ENCODE results near the gene MEST.
A peak's percentile ranks its signal among the peaks of the same experiment; 100 is the strongest.

The MEST gene

GRCh38 chr7:130485734-130486113, 6.2 kb upstream of the MEST start:
- no peaks in the 10 kb centered on the region for H3K9me3 ChIP-seq (ENCODE audit: insufficient read depth, low read depth, low read length)
- peaks cover 18% of the 10 kb centered on the region for H3K4me1 ChIP-seq (ENCODE audit: insufficient read depth, low read length)
- H3K9ac ChIP-seq (ENCODE audit: low read depth, low read length) = no peak overlapping the region
- 0 out of 2 replicates have a peak, but pooled peaks cover 3% of the 10 kb centered on the region for H3K36me3 ChIP-seq (ENCODE audit: insufficient read depth, low read length)
- peaks cover 2% of the 10 kb centered on the region for H3K27me3 ChIP-seq (ENCODE audit: insufficient read depth, low read length)
- WGBS = 81% methylated on average over 11 of the region's 11 CpGs
- H3K27ac ChIP-seq (ENCODE audit: low read depth, low read length) = no peak overlapping the region
- H3K4me3 ChIP-seq (ENCODE audit: low read length) = peak overlapping the region; percentile 77

GRCh38 chr7:130486114-130486953, 5.6 kb upstream of the MEST start:
- H3K9ac ChIP-seq (ENCODE audit: low read depth, low read length) = peak overlapping the region; percentile 84
- 0 out of 2 replicates have a peak, but pooled peaks cover 3% of the 10 kb centered on the region for H3K36me3 ChIP-seq (ENCODE audit: insufficient read depth, low read length)
- peak overlapping the region; percentile 51; the same call in 1 of the 2 replicates for H3K27ac ChIP-seq (ENCODE audit: low read depth, low read length)
- peak overlapping the region; percentile 77 for H3K4me3 ChIP-seq (ENCODE audit: low read length)
- peaks cover 18% of the 10 kb centered on the region for H3K4me1 ChIP-seq (ENCODE audit: insufficient read depth, low read length)
- H3K27me3 ChIP-seq (ENCODE audit: insufficient read depth, low read length) = peaks cover 7% of the 10 kb centered on the region
- WGBS = 19% methylated on average over 67 of the region's 67 CpGs
- no peaks in the 10 kb centered on the region for H3K9me3 ChIP-seq (ENCODE audit: insufficient read depth, low read depth, low read length)

GRCh38 chr7:130486954-130487436, 4.9 kb upstream of the MEST start:
- H3K27ac ChIP-seq (ENCODE audit: low read depth, low read length) = no peak overlapping the region
- no peaks in the 10 kb centered on the region for H3K9me3 ChIP-seq (ENCODE audit: insufficient read depth, low read depth, low read length)
- WGBS = 25% methylated on average over 6 of the region's 6 CpGs
- H3K4me3 ChIP-seq (ENCODE audit: low read length) = peak overlapping the region; percentile 77
- H3K27me3 ChIP-seq (ENCODE audit: insufficient read depth, low read length) = peaks cover 8% of the 10 kb centered on the region
- H3K36me3 ChIP-seq (ENCODE audit: insufficient read depth, low read length) = 0 out of 2 replicates have a peak, but pooled peaks cover 3% of the 10 kb centered on the region
- peaks cover 18% of the 10 kb centered on the region for H3K4me1 ChIP-seq (ENCODE audit: insufficient read depth, low read length)
- peak overlapping the region; percentile 84 for H3K9ac ChIP-seq (ENCODE audit: low read depth, low read length)

GRCh38 chr7:130488392-130489139, 3.3 kb upstream of the MEST start:
- H3K27ac ChIP-seq (ENCODE audit: low read depth, low read length) = no peak overlapping the region

GRCh38 chr7:130489140-130489983, 2.5 kb upstream of the MEST start:
- H3K4me3 ChIP-seq (ENCODE audit: low read length) = peak overlapping the region; percentile 69
- peak overlapping the region; percentile 74; the same call in 1 of the 2 replicates for H3K9ac ChIP-seq (ENCODE audit: low read depth, low read length)
- WGBS = 74% methylated on average over 10 of the region's 10 CpGs
- H3K9me3 ChIP-seq (ENCODE audit: insufficient read depth, low read depth, low read length) = peaks cover 7% of the 10 kb centered on the region; the same call in 1 of the 2 replicates
- H3K36me3 ChIP-seq (ENCODE audit: insufficient read depth, low read length) = 0 out of 2 replicates have a peak, but pooled peaks cover 3% of the 10 kb centered on the region
- peaks cover 25% of the 10 kb centered on the region for H3K27me3 ChIP-seq (ENCODE audit: insufficient read depth, low read length)
- no peak overlapping the region; the same call in 1 of the 2 replicates for H3K27ac ChIP-seq (ENCODE audit: low read depth, low read length)
- peaks cover 21% of the 10 kb centered on the region for H3K4me1 ChIP-seq (ENCODE audit: insufficient read depth, low read length)

More at GRCh38 chr7:130488392-130489139, 3.3 kb upstream of the MEST start:
- peaks cover 23% of the 10 kb centered on the region for H3K27me3 ChIP-seq (ENCODE audit: insufficient read depth, low read length)
- no peak overlapping the region for H3K9ac ChIP-seq (ENCODE audit: low read depth, low read length)
- H3K36me3 ChIP-seq (ENCODE audit: insufficient read depth, low read length) = 0 out of 2 replicates have a peak, but pooled peaks cover 3% of the 10 kb centered on the region
- H3K4me3 ChIP-seq (ENCODE audit: low read length) = no peak overlapping the region
- H3K9me3 ChIP-seq (ENCODE audit: insufficient read depth, low read depth, low read length) = peaks cover 7% of the 10 kb centered on the region; the same call in 1 of the 2 replicates
- 92% methylated on average over 7 of the region's 7 CpGs for WGBS
- H3K4me1 ChIP-seq (ENCODE audit: insufficient read depth, low read length) = peaks cover 19% of the 10 kb centered on the region

GRCh38 chr7:130490311-130490791, 1.5 kb upstream of the MEST start:
- H3K27ac ChIP-seq (ENCODE audit: low read depth, low read length) = peak overlapping the region; percentile 52
- H3K9ac ChIP-seq (ENCODE audit: low read depth, low read length) = peak overlapping the region; percentile 74
- peaks cover 7% of the 10 kb centered on the region; the same call in 1 of the 2 replicates for H3K9me3 ChIP-seq (ENCODE audit: insufficient read depth, low read depth, low read length)
- H3K4me3 ChIP-seq (ENCODE audit: low read length) = peak overlapping the region; percentile 69
- H3K4me1 ChIP-seq (ENCODE audit: insufficient read depth, low read length) = peaks cover 21% of the 10 kb centered on the region
- WGBS = 50% methylated on average over 21 of the region's 21 CpGs
- peaks cover 4% of the 10 kb centered on the region; the same call in 1 of the 2 replicates for H3K36me3 ChIP-seq (ENCODE audit: insufficient read depth, low read length)
- H3K27me3 ChIP-seq (ENCODE audit: insufficient read depth, low read length) = peaks cover 23% of the 10 kb centered on the region

- Histone ChIP-seq H3K27ac (ENCODE audit: low read depth, low read length) (peak overlapping the region; percentile 52), H3K27me3 (ENCODE audit: insufficient read depth, low read length) (peaks cover 23% of the 10 kb centered on the region), H3K4me3 (ENCODE audit: low read length) (peak overlapping the region; percentile 69), H3K9me3 (ENCODE audit: insufficient read depth, low read depth, low read length) (peaks cover 7% of the 10 kb centered on the region; the same call in 1 of the 2 replicates), H3K36me3 (ENCODE audit: insufficient read depth, low read length) (peaks cover 12% of the 10 kb centered on the region), H3K9ac (ENCODE audit: low read depth, low read length) (peak overlapping the region; percentile 74), H3K4me1 (ENCODE audit: insufficient read depth, low read length) (peaks cover 21% of the 10 kb centered on the region)
- 60% methylated on average over 61 of the region's 62 CpGs for WGBS
These were observed 739 bp upstream of the MEST start for GRCh38 chr7:130490888-130491804.

- H3K4me1 ChIP-seq (ENCODE audit: insufficient read depth, low read length) = peaks cover 18% of the 10 kb centered on the region
- H3K36me3 ChIP-seq (ENCODE audit: insufficient read depth, low read length) = peaks cover 27% of the 10 kb centered on the region
- H3K27me3 ChIP-seq (ENCODE audit: insufficient read depth, low read length) = peaks cover 23% of the 10 kb centered on the region
- peak overlapping the region; percentile 69; the same call in 1 of the 2 replicates for H3K9ac ChIP-seq (ENCODE audit: low read depth, low read length)
- H3K4me3 ChIP-seq (ENCODE audit: low read length) = peak overlapping the region; percentile 69
- no peak overlapping the region for H3K27ac ChIP-seq (ENCODE audit: low read depth, low read length)
- 60% methylated on average over 50 of the region's 50 CpGs for WGBS
- H3K9me3 ChIP-seq (ENCODE audit: insufficient read depth, low read depth, low read length) = peaks cover 7% of the 10 kb centered on the region; the same call in 1 of the 2 replicates
These were observed 814 bp downstream of the MEST start for GRCh38 chr7:130492523-130493274.

- peaks cover 31% of the 10 kb centered on the region for H3K36me3 ChIP-seq (ENCODE audit: insufficient read depth, low read length)
- H3K27ac ChIP-seq (ENCODE audit: low read depth, low read length) = no peak overlapping the region
- H3K4me1 ChIP-seq (ENCODE audit: insufficient read depth, low read length) = peaks cover 18% of the 10 kb centered on the region
- H3K4me3 ChIP-seq (ENCODE audit: low read length) = peak overlapping the region; percentile 69
- 52% methylated on average over 13 of the region's 13 CpGs for whole genome bisulfite sequencing
- peaks cover 7% of the 10 kb centered on the region; the same call in 1 of the 2 replicates for H3K9me3 ChIP-seq (ENCODE audit: insufficient read depth, low read depth, low read length)
- peaks cover 23% of the 10 kb centered on the region for H3K27me3 ChIP-seq (ENCODE audit: insufficient read depth, low read length)
- peak overlapping the region; percentile 69; the same call in 1 of the 2 replicates for H3K9ac ChIP-seq (ENCODE audit: low read depth, low read length)
These were observed 1.5 kb downstream of the MEST start for GRCh38 chr7:130493275-130493873.
